ENCODE measurements around the gene TNS4. TPM values are rescaled to one million over a fixed set of nuclear protein-coding genes. Genes with fewer than 3 reads are reported as not detected.
"Not testable (repeated sequence)": the region's sequence is repeated elsewhere in the genome, so short reads cannot be mapped to it uniquely, and the experiment has no call there.

The TNS4 gene, protein sequence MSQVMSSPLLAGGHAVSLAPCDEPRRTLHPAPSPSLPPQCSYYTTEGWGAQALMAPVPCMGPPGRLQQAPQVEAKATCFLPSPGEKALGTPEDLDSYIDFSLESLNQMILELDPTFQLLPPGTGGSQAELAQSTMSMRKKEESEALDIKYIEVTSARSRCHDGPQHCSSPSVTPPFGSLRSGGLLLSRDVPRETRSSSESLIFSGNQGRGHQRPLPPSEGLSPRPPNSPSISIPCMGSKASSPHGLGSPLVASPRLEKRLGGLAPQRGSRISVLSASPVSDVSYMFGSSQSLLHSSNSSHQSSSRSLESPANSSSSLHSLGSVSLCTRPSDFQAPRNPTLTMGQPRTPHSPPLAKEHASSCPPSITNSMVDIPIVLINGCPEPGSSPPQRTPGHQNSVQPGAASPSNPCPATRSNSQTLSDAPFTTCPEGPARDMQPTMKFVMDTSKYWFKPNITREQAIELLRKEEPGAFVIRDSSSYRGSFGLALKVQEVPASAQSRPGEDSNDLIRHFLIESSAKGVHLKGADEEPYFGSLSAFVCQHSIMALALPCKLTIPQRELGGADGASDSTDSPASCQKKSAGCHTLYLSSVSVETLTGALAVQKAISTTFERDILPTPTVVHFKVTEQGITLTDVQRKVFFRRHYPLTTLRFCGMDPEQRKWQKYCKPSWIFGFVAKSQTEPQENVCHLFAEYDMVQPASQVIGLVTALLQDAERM
- total RNA-seq, result 0.23 TPM

DNA sequence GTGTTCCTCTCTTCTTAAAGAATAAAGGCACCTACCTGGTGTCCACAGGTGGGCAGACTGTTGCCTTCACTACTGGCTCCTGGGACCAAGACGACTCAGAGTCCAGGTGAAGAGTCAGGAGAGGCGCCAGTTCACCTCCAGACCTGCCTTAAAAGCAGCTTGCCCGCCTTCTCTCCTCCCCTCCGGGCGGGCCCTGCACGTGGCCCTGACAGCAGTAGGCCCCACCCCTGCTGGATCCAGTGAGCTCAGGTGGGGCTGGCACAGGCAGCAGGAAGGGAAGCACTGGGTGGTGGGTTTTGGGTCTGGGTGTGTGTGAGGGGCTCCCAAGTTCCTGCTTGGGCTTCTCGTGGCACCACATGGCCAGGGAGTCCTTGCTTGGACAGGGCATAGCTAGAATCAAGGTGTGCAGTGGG lies at the start of gene TNS4:
Gene TNS4, minus strand, starts transcription at position 125 of the 413 bp plus-strand sequence. CDS start 5,198 bp downstream, outside the sequence.
- no peak for DNase-seq (ENCODE audit: low spot score)

DNA sequence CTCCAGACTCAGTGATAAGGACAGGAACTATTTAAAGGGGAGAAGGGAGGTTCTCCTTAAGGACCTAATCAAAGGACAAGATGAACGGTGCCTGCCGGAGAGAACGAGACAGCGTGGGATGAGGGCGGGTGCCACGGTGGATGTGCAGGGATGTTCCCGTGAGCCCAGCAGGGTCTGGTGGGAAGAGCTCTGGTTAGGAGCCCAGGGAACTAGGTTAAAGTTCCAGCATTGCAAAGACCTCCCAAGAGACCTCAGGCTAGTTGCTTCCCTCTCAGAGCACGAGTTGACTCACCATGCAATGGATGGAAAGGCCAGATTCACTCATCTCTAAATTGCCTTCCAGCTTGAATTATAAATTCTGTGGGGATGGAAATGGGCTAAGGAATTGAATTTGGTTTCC lies 49.2 kb upstream of the TNS4 start:
- DNase-seq (ENCODE audit: low spot score), result peak; percentile 20

DNA sequence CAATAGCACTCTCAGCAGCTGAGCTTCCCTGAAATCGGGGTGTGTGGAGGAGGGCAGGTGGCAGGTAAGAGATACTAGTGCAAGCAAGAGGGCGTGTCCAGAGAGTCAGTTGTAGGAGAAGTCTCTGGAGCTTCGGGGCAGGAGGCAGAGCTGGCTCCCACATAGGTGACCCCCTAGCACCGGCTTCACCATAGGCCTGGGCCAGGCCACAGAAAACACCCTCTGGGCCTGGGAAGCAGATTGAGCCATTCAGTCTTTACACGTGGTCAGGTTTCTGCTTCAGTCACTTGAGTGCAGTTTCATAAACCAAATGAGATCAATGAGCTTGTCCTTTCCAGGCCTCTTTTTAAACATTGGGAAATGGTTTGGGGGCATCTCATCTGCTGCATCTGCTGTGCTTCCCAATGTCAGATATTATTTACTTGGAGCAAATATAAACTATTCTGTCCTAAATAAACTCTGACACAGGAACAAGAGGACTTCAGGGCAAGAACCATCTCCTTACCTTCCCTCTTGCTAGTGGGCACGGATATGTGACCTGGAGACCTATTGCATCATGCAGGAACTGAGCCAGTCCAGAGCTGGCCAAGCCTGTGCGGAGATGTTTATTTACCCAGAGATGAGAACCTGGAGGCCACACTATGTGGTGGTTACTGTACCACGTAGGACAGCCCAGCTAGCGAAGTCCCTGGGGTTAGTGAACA lies 47.7 kb upstream of the TNS4 start:
- DNase-seq (ENCODE audit: low spot score), result peak; percentile 81

DNA sequence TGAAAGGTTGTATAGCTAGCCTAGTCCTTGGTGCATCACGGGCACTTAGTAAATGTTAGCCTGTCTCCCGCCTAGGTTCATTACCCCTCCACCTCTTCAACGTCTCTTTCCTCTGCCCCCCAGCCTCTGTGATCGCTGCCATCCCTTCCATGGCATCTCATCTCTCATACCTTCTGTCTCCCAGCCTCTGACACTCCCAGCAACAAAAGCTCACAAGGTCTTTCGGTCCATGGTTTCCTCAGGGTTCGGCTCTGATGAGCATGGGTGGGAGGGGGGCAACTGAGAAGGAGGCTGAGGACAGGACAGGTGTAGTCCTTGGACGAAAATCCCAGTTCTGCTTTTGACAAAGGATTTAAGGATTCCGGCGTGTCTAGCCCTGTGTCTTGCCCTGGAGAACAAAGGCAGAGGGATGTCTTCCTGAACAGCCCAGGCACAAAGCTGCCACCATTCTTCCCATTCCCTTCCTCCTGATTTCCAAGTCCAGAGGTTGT lies 47.1 kb upstream of the TNS4 start:
- no peak for DNase-seq (ENCODE audit: low spot score)

DNA sequence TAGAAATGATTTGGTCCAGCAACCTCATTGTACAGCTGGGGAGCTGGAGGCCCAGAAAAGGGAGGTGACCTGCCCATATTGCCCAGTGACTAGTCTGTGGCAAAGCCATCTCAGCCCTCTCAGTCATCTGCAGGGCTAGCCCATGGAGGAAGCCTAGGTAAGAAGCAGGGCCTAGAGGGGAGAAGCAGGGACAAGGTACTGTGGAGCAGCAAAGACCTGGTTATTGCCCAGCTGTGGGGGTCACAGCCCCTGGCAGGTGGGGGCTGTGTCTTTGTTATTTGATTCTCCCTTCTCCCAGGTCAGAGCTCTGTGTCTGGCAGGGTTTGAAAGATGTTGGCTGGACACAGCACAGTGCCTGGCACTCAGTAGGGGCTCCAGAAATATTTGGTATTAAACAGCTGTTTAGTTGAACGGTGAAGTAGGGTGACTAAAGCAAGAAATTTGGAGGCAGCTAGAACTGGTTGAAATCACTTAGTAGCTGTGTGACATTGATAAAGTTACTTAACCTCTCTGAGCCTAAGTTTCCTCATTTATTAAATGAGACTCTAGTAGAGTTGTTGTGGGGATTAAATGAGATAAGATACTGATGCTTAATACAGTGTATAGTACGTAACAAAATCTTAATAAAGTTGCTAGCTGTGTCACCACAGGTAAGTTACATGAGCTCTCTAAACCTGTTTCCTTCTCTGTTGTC lies 46.5 kb upstream of the TNS4 start:
- no peak for DNase-seq (ENCODE audit: low spot score)

DNA sequence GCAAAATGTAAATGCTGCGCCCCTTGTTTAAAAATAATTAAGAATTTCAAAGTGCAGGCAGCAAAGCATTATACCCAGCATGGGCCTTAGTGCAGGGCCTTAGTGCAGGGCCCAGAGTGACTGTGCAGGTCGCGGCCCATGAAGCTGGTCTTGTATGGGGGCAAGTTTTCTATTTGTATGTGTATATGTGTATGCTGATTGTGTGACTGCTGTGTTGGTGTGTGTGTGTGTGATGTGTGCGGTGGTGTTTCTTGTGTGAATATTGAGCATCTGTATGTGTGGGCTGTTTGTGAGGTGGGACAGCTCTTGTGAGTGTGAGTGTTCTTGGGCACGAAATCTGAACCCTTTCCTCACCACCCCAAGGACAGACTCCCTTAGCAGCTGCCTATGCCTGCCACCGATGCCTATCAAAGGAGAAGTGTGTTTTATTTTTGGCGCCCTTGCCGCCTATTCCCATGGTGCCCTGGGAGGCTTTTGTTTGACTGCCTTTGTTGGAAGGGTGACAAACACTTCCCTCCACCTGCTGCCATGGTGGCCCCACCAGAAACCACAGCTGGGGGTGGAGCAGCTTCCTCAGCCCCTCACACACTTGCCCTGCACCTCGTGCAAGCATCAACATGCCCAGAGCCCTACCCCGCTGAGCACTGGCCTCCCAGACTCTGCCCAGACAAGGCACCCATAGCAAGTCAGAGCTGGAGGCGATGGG lies 45.8 kb upstream of the TNS4 start:
- no peak for DNase-seq (ENCODE audit: low spot score)

DNA sequence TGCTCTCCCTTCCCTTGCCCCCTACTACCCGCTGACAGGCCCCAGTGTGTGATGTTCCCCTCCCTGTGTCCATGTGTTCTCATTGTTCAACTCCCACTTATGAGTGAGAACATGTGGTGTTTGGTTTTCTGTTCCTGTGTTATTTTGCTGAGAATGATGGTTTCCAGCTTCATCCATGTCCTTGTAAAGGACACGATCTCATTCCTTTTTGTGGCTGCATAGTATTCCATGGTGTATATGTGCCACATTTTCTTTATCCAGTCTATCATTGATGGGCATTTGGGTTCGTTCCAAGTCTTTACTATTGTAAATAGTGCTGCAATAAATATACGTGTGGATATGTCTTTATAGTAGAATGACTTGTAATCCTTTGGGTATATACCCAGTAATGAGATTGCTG lies 45.1 kb upstream of the TNS4 start:
- DNase-seq (ENCODE audit: low spot score), result not testable (repeated sequence)

DNA sequence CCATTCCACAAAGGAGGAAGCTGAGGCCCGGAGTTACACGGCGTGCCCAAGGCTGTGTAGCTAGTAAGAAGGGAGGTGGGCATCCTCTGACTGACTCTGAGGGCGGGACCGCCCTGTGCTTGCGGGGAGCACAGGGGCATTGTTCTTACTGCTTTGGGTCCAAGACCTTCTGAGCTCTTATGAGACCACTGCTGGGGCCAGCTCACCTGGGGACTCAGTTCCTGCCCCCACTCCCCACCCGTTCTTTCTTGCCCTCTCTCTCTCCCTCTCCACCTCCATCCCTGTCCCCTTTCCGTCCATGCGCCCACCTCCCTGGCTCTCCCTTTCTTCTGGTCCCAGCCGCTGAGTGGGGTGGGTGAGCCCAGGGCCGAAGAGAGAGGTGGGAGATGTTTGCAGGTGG lies 44.2 kb upstream of the TNS4 start:
- no peak for DNase-seq (ENCODE audit: low spot score)

DNA sequence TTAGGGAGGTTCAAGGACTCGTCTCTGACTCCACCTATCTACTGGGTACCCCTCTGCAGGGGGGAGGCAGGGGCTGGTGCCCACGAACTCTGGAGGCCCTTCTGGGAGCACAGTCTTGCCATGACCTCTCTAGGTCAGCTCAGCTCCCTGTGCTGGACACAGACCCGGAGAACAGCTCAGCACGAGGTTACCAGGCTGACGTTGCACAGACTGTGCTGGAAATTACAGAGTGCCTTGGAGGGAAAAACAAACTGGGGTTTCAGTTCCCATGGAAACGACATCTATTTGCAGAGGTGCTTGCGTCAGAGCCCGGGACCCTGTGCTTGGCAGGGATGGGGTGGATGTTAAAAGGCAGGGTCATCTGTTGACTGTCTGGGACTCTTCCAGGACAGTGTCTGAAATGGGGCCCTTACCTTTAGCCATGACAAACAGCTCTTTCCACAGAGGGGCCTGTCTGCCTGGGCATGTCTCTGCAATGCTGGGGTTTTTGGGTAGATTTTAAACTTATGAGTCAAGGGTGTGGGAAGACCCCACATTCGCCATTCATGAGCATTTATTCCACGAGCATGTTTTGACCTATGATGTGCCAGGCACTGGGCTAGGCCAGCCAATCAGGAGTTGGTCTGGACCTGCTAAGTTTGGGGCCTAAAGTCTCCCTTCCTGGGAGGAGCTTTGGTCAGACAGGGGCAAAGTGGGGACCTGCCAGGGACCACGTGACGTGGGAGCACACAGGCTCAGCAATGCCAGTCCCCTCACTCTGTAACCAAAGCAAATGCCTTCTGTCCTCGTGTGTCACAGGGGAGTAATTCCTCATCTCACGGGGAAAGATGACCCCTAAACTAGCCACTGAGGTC lies 41.4 kb upstream of the TNS4 start:
- peak; percentile 86 for DNase-seq (ENCODE audit: low spot score)

DNA sequence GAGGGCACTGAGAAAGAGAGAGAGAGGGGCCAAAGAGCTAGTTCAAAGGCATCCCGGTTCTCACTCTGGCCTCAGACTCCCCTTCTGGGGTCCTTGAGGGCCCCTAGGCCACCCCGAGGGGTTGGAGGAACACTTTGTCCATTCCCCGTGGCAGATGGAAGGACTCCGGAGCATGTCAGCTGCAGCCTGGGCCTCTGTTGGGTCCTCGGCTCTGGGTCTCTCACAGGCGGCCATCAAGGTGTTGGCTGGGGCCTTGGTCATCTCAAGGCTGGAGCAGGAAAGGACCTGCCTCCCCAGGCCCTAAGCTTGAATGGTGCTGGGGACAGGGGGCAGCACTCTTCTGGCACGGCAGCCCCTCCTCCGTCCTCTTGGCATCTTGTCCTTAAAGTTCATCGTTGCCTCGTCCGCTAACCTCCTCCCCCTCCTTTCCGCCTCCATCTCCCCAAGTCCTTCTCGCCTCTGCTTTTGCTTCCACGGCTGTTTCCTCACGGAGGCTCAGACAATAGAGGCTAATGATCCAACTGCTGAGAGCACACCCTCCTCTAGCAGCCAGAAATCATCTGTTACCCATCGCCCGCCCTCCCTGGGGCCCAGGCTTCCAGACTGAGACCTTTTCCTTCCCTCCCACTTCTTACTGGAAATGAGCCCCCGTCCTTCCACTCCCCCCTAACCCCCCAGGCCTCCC lies 40.6 kb upstream of the TNS4 start:
- no peak for DNase-seq (ENCODE audit: low spot score)

DNA sequence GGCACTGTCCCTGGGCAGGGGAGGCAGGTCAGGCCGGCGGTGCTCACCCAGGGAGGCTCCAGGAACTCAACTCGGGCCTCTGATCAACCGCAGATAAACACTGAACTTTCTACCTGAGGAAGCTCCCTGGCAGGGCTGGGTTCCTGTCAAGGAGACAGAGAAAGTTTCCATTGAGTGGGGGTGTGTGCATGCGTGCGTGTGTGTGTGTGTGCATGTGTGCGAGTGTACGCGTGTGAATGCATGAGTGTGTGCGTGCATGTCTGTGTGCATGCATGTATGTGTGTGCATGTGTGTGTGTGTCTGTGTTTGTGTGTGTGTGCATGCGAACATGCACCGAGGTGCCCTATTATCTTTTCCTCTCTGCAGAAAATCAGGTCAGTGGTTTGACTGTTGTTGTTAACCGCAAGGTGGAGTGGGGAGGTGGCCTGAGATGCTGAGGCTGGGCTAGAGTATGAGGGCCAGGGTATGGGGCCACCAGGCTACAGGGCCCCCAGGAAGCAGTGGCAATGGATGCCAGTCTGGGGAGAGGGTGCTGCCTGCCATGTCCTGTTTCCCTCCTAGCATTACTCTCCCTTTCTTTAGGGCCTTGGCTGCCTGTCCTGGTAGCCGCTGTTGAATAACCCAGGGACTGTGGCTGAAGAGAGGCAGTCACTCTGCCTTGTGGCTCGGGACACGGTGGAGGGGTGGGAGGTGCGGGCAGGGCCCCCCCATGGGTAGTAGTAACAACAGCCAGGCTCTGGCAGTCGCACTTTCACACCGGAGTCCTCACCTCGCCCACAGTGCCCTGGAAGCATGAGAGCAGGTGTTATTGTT lies 39.8 kb upstream of the TNS4 start:
- no peak for DNase-seq (ENCODE audit: low spot score)

DNA sequence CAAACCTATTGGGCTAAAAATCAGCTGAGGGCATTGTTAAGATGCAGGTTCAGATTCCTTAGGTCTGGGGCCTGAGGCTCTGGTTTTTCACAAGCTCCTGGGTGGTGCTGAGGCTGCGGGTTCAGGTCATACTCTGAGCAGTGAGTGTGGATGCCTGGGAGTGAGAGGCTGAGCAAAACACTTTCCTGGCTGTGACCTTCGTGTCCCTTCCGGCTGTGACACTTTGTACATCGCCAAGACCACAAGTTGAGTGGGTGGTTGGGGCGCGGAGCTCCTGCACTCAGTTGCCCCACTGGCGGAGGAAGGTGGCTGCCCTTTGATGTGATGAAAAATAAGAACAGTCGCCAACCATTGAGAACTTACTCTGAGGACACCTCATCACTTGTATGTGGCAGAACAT lies 39.0 kb upstream of the TNS4 start:
- no peak for DNase-seq (ENCODE audit: low spot score)

DNA sequence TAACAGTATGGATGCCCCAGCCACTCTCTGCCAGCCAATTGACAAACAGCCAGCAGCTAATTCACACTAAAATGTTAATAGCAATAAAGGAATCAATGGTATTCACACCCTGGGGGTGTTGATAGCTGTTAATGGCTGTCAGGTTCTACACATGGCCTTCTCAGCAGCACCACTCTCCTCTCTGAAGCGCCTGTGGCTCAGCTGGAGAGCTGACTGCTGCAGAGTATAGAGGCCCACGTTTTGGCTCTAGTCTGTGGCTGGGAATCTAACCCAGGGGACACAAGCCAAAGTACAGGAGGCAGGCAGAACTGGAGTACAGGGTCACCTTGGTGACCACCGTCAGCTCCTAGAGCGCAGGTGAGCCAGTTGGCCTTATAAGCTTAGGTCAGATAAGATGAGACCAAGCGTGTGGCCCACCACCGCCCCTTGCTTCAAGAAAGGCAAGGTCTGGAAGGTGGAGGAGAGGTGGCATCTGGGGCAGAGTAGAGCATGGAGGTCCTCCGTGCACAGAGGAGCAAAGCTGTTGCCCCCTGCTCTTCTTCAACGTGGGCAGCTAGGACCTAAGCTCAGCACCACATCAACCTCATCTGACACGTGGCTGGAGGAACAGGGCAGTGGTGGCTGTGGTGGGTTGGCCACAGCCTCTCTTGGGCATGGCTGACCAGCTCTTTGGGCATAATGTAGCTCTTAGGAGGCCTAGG lies 38.4 kb upstream of the TNS4 start:
- DNase-seq (ENCODE audit: low spot score), result no peak

DNA sequence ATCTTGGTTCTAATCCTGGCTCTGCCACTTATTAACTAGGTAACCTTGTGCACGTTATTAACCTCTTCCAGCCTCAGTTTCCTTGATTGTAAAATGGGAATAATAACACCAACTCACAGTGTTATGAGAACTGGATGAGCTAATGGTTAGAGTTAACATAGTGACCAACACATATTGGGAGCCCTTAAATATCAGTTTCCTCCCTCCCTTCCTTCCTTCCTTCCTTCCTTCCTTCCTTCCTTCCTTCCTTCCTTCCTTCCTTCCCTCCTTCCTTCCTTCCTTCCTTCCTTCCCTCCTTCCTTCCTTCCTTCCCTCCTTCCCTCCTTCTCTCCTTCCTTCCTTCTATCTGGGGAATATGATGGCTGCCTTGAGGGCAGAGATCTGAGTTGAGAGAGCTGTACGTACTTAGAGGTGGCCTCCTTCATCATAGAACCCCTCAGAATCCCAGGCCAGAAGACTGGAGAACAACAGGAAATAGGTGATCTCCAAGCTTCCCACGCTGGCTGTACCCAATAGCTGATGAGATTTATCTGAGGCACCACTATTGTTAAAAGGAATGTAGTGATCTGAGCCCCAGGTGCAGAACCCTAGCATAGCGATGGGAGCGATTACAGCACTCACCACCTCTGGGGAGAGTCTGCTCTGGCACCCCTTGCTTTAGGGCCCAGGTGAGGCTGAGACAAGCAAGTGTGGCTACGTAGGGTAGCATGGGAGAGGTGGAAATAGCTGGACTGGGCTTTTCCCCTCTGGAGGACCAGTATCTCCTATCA lies 37.7 kb upstream of the TNS4 start:
- DNase-seq (ENCODE audit: low spot score), result no peak

DNA sequence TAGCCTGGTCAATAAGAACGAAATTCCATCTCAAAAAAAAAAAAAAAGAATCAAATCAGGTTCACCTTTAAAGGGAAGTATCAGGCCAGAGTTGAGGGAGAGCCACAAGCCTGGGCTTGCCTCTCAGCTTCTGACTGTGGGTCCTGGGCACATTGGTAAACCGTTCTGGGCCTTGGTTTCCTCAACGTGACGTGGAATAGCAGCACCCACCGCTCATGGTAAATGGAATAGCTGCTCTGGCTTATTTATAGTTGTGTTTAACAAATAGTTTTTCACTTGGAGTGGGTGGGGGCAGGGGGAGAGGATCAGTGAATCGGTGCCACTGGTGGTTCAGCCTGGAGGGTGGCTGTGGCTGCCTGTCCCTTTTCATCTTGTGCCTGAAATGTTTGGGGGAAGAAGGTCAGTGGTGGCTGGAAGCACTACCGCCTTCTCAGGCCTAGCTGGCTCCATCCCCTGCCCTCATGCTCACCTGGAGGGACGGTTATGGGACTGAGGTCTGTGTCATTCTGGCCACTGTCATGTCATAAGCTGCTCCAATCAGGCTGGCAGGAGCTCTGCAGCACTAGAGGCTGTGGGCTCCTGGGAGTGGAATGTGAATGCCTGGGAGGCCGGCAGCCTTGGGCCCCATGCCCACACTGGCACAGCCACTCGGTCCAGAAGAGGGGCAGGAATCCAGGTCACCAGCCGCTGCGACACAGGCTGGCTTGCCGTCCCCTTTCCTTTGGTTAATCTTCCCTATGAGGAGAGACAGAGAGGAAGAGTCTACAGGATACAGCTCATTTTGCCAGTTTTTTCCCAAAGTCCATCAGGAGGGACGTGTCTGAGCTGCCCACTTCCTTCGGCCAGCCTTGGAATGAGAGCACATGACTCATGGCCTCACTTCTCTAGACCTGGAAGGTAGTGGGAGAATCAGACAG lies 36.9 kb upstream of the TNS4 start:
- DNase-seq (ENCODE audit: low spot score), result no peak
